GM12878 (cell line): ENCODE results near the gene KDM4C. TPM values are rescaled to one million over a fixed set of nuclear protein-coding genes. Genes with fewer than 3 reads are reported as not detected.

Source experiments
- ATAC-seq: fragments of 200-7000 bp; cut with Tn5 transposase; 3 replicates; pipeline ENCODE4 v1.9.1; 2020; ENCODE audit warnings: mild to moderate bottlenecking, moderate library complexity
- BruUV-seq: library from RNA; stranded (reverse); fragments of 400-500 nt; replicated peaks from 2 replicates; lab custom pipeline; 2021; lab: Mats Ljungman, UMichigan
- CTCF ChIA-PET: fragments of 300-600 bp; sonication (Branson Sonifier 250); formaldehyde crosslinking; extraction: SDS; loops from one replicate; lab custom pipeline; 2021; ENCODE audit warnings: inconsistent platforms; lab: Yijun Ruan, JAX
- POLR2A ChIA-PET: fragments of 350-600 bp; formaldehyde crosslinking; extraction: SDS; loops from one replicate; lab custom pipeline; 2021; ENCODE audit warnings: inconsistent platforms; lab: Charles Lee
- RAD21 ChIA-PET: fragments of 300-600 bp; sonication (Branson Sonifier 250); formaldehyde crosslinking; loops from one replicate; lab custom pipeline; 2023; ENCODE audit warnings: antibody characterized with exemption; ENCODE audit not compliant: unreplicated experiment; lab: Charles Lee
- SMC1A ChIA-PET: fragments of 300-600 bp; sonication (Branson Sonifier 250); formaldehyde crosslinking; loops from one replicate; lab custom pipeline; 2023; ENCODE audit not compliant: unreplicated experiment, uncharacterized antibody; lab: Charles Lee
- DNase-seq: peaks from one replicate; pipeline ENCODE4 v3.0.0-alpha.2; 2011; ENCODE audit warnings: low read depth, low spot score
- FAIRE-seq: peaks from 3 replicates; lab custom pipeline; 2011; peaks lifted over from hg19 to GRCh38; lab: Jason Lieb, UNC
- H2AFZ ChIP-seq: 2 replicates; pipeline ENCODE4 v1.6.0; 2011; ENCODE audit warnings: low read depth, low read length, control low read depth; ENCODE audit not compliant: control insufficient read depth
- H3K27ac ChIP-seq: 2 replicates; pipeline ENCODE4 v1.5.1; 2011; ENCODE audit warnings: control low read depth; ENCODE audit not compliant: control insufficient read depth, insufficient read depth
- H3K27me3 ChIP-seq, 2 experiments: replicated peaks in 1 of 2; 2 replicates each; pipeline versions ENCODE4 v1.6.0 to v1.6.1; 2011; ENCODE audit warnings: low read length in 1 of 2; ENCODE audit not compliant: control insufficient read depth in 2 of 2, insufficient read depth in 2 of 2
- H3K36me3 ChIP-seq, 2 experiments: 2 replicates each; pipeline ENCODE4 v1.5.1; 2011; ENCODE audit warnings: low read length in 1 of 2; ENCODE audit not compliant: control insufficient read depth in 2 of 2, insufficient read depth in 2 of 2
- H3K4me1 ChIP-seq: 2 replicates; pipeline ENCODE4 v1.6.1; 2011; ENCODE audit warnings: mild to moderate bottlenecking, low read length, moderate library complexity, mixed read lengths; ENCODE audit not compliant: control insufficient read depth, insufficient read depth
- H3K4me2 ChIP-seq: 2 replicates; pipeline ENCODE4 v1.6.0; 2011; ENCODE audit warnings: control low read depth; ENCODE audit not compliant: control insufficient read depth, insufficient read depth
- H3K4me3 ChIP-seq: fragments of 200-600 bp; sonication (generic); 2 replicates; pipeline ENCODE4 v1.5.1; 2016
- H3K79me2 ChIP-seq: 2 replicates; pipeline ENCODE4 v1.6.0; 2011; ENCODE audit warnings: low read length; ENCODE audit not compliant: control insufficient read depth, insufficient read depth
- H3K9ac ChIP-seq: 2 replicates; pipeline ENCODE4 v1.8.0; 2011; ENCODE audit warnings: low read length, control low read depth, mixed read lengths; ENCODE audit not compliant: control insufficient read depth, insufficient read depth
- H3K9me3 ChIP-seq: replicated peaks from 3 replicates; pipeline ENCODE4 v1.5.1; 2011; ENCODE audit warnings: mild to moderate bottlenecking, low read length; ENCODE audit not compliant: control insufficient read depth, insufficient read depth
- H4K20me1 ChIP-seq: 2 replicates; pipeline ENCODE4 v1.6.0; 2011; ENCODE audit not compliant: control insufficient read depth, insufficient read depth
- HDAC2 ChIP-seq: fragments of 200-600 bp; sonication (generic); IDR thresholded peaks from 2 replicates; pipeline ENCODE4 v1.6.1; 2017
- HDGF ChIP-seq: fragments of 450-650 bp; IDR thresholded peaks from 2 replicates; pipeline ENCODE4 v1.6.1; 2016; ENCODE audit warnings: antibody characterized with exemption
- KLF5 ChIP-seq: fragments of 450-650 bp; IDR thresholded peaks from 2 replicates; pipeline ENCODE4 v1.6.1; 2014; ENCODE audit warnings: mild to moderate bottlenecking; ENCODE audit not compliant: partially characterized antibody
- MYC ChIP-seq: IDR thresholded peaks from 2 replicates; pipeline ENCODE4 v1.6.1; 2011; ENCODE audit warnings: mild to moderate bottlenecking, low read length, moderate library complexity, inconsistent platforms; ENCODE audit not compliant: insufficient read depth, insufficient replicate concordance, insufficient read length, severe bottlenecking
- NFYA ChIP-seq: IDR thresholded peaks from 2 replicates; pipeline ENCODE4 v1.6.1; 2011; ENCODE audit warnings: low read depth, mild to moderate bottlenecking, low read length, improper control_type of control experiment, borderline replicate concordance
- POLR2A ChIP-seq: IDR thresholded peaks from 2 replicates; pipeline ENCODE4 v1.6.1; 2011; ENCODE audit warnings: low read depth, mild to moderate bottlenecking, low read length
- RAD21 ChIP-seq: IDR thresholded peaks from 2 replicates; pipeline ENCODE4 v1.6.1; 2011; ENCODE audit warnings: mild to moderate bottlenecking, low read depth, low read length, moderate library complexity; ENCODE audit not compliant: insufficient read depth
- RFX5 ChIP-seq: IDR thresholded peaks from 2 replicates; pipeline ENCODE4 v1.6.1; 2011; ENCODE audit warnings: low read depth, low read length, improper control_type of control experiment
- SMARCA5 ChIP-seq: fragments of 450-650 bp; IDR thresholded peaks from 2 replicates; pipeline ENCODE4 v1.6.1; 2017; ENCODE audit warnings: mild to moderate bottlenecking
- SP1 ChIP-seq: IDR thresholded peaks from one replicate; pipeline ENCODE4 v1.6.1; 2011; ENCODE audit warnings: low read depth, low read length
- TCF3 ChIP-seq: IDR thresholded peaks from 2 replicates; pipeline ENCODE4 v1.6.1; 2012; ENCODE audit warnings: low read depth, mild to moderate bottlenecking, low read length, borderline replicate concordance; ENCODE audit not compliant: insufficient read depth
- ZNF384 ChIP-seq: IDR thresholded peaks from 2 replicates; pipeline ENCODE4 v1.6.1; 2012; ENCODE audit warnings: low read depth, mild to moderate bottlenecking, low read length, improper control_type of control experiment, borderline replicate concordance
- WGBS: methylation state at CpG from one replicate; pipeline ENCODE4 v1.1.6; 2016; ENCODE audit warnings: low lambda C conversion rate; ENCODE audit not compliant: insufficient replicate concordance, insufficient coverage; ENCODE audit errors: missing lambda C conversion rate; 5-methylcytosine and 5-hydroxymethylcytosine counted together
- in situ Hi-C: fragments of 300-500 bp; cut with MboI; formaldehyde crosslinking; loops from 9 replicates; pipeline ENCODE4 v1.14.3; 2018; ENCODE audit warnings: mixed read lengths
- intact Hi-C: fragments of 100-400 bp; cut with micrococcal nuclease; formaldehyde crosslinking; loops from one replicate; pipeline ENCODE4 v1.14.2; 2022; ENCODE audit not compliant: unreplicated experiment
- polyA plus RNA-seq, 11 experiments: library from polyadenylated mRNA; depleted of rRNA in 4 of 11; unstranded in 6 of 11; stranded (reverse) in 5 of 11; fragments of >200 nt; fragmentation: Nextera tagmentation in 4 of 11; fragmentation: Illumina TruSeq in 1 of 11; extraction: Ambion mirVana in 4 of 11; extraction: Trizol in 1 of 11; gene quantifications; 1 replicate in 1 of 11; 2 replicates in 10 of 11; pipeline versions ENCODE4 v1.2.1 to v1.2.3, GENCODE V29; 2011 to 2016; ENCODE audit warnings: inconsistent platforms in 2 of 11, missing spikeins in 2 of 11, low read depth in 1 of 11
- total RNA-seq, 4 experiments: library from RNA; depleted of rRNA in 3 of 4; stranded (reverse); fragments of >200 nt in 3 of 4; fragmentation: Illumina TruSeq in 1 of 4; extraction: Trizol in 1 of 4; gene quantifications; 2 replicates each; pipeline versions ENCODE4 v1.2.1 to v1.2.3, GENCODE V29; 2013 to 2021

Gene KDM4C
- total and polyA plus RNA-seq, 10 of the 15 experiments (the other 5 are each of a cell fraction or from before 2014, with no cell fraction given), result 6.8 to 41.2 (median 20.1) TPM

GRCh38 chr9:6870650-6871477 lies 113.1 kb downstream of the KDM4C start:
- Histone ChIP-seq H3K9me3 (no peaks in the 10 kb centered on the region; the same call in 2 of the 3 replicates), H3K4me2 (no peak overlapping the region)

More at GRCh38 chr9:6870650-6871477, 113.1 kb downstream of the KDM4C start:
- WGBS, result 85% methylated on average over 7 of the region's 7 CpGs
- DNase-seq (no peak), ATAC-seq (no peak), FAIRE-seq (no peak)
- Histone ChIP-seq H3K27ac (no peak overlapping the region), H3K79me2 (no peaks in the 10 kb centered on the region), H3K4me1 (no peaks in the 10 kb centered on the region; the same call in 1 of the 2 replicates), H3K36me3 (peaks cover 0 to 3% of the 10 kb centered on the region in 2 experiments; a peak in 2 of 4 replicates), H3K9ac (no peak overlapping the region), H3K27me3 (no peaks in the 10 kb centered on the region), H2AFZ (no peak overlapping the region), H3K4me3 (no peak overlapping the region), H4K20me1 (no peaks in the 10 kb centered on the region)
- TF ChIP-seq NFYA (no peak), POLR2A (no peak), MYC (no peak), SMARCA5 (no peak), SP1 (no peak), HDGF (no peak), RAD21 (no peak), ZNF384 (no peak), KLF5 (no peak), RFX5 (no peak), TCF3 (no peak), HDAC2 (no peak)
- ChIA-PET POLR2A (interaction anchor here (0.6 kb wide), 1 partner anchor 150 kb away, joined by 4 read pairs; no protein-coding TSS in a partner anchor), RAD21 (no interaction called here), SMC1A (interaction anchor here (1.1 kb wide), 1 partner anchor 21 kb away, joined by 4 read pairs; no protein-coding TSS in a partner anchor), CTCF (interaction anchor here (1.4 kb wide), 1 partner anchor 44 kb away, joined by 3 read pairs; no protein-coding TSS in a partner anchor)
- BruUV-seq, result no TSS peak
- in situ Hi-C loops (no loop called here), intact Hi-C loops (no loop called here)
